NCI-H2196 (cell line): ENCODE results near the gene PIGT.
A peak's percentile ranks its signal among the peaks of the same experiment; 100 is the strongest.

Experiments
- DNase-seq: peaks from one replicate; lab custom pipeline; 2025; ENCODE audit not compliant: unreplicated experiment; lab: John Stamatoyannopoulos, UW

PIGT gene

DNA sequence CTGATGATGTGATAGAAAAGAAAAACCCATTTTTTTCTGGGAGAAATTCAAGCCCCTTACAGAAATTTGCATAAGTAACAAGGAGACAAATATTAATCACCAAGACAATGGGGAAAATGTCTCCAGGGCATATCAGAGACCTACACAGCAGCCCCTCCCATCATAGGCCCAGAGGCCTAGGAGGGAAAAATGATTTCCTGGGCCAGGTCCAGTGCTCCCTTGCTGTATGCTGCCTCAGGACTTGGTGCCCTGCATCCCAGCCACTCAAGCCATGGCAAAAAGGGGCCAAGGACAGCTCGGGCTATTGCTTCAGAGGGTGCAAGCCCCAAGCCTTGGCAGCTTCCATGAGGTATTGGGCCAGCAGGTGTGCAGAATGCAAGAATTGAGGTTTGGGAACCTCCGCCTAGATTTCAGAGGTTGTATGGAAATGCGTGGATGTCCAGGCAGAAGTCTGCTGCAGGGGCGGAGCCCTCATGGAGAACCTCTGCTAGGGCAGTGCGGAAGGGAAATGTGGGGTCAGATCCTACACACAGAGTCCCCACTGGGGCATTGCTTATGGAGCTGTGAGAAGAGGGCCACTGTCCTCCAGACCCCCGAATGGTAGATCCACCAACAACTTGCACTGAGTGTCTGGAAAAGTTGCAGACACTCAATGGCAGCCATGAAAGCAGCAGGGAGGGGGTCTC lies 15.5 kb upstream of the PIGT start:
- no peak for DNase-seq

DNA sequence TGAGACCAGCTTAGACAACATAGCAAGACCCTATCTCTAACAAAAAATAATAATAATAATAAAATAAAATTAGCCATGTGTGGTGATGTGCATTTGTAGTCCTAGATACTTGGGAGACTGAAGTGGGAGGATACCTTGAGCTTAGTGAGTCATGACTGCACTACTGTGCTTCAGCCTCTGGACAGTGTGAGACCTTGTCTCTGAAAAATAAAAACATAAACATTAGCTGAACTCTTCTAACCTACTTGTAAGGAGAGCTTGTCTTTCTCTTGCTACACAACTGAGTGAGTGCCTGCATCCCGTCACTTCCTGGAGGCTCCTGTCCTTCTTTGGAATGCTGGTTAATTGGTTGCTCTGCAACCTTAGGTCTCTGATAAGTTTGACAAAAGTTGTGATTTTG lies 13.0 kb upstream of the PIGT start:
- DNase-seq = no peak

GRCh38 chr20:45404438-45404837 lies 11.5 kb upstream of the PIGT start:
- no peak for DNase-seq

GRCh38 chr20:45405571-45406259 lies 10.2 kb upstream of the PIGT start:
- DNase-seq = no peak

- peak; percentile 40 for DNase-seq
These were observed 9.5 kb upstream of the PIGT start for GRCh38 chr20:45406260-45407066.

DNA sequence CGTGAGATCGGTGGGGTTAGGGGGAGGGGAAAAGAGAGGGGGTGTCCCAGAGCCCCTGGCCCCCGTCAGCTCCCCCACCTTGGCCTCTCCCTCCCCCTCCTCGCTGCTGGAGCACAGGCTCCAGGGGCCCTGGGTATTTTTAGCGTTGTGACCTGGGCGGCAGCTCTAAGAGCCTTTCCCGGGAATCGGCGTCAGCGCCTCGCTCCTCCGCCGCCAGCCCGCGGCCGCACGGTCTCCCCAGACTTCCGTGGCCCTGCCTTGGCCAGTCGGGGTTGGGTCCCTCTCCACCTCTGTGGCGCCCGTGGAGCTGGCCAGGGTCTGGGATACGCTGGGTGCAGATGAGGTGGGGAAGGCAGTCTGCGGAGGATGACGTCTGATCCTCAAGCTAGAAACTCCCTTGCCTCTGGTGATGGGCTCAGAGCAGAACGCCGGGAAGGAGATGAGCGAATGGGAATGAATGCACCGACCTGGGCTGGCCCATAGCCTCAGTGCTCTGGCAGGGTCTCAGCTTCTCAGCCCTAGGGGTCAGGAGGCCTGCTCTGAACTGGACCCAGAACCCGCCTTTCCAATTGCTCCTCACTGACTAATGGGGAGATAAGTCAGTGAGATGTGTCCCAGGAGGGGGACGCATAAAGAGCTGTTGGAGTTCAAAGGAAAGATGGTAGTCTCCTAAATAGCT lies 8.7 kb upstream of the PIGT start:
- no peak for DNase-seq

GRCh38 chr20:45407783-45408645 lies 7.9 kb upstream of the PIGT start, which contains the start of gene DBNDD2:
TSS of gene DBNDD2 (plus strand) at chr20:45408289. CDS start at chr20:45408468, 179 bp downstream.
- no peak for DNase-seq

DNA sequence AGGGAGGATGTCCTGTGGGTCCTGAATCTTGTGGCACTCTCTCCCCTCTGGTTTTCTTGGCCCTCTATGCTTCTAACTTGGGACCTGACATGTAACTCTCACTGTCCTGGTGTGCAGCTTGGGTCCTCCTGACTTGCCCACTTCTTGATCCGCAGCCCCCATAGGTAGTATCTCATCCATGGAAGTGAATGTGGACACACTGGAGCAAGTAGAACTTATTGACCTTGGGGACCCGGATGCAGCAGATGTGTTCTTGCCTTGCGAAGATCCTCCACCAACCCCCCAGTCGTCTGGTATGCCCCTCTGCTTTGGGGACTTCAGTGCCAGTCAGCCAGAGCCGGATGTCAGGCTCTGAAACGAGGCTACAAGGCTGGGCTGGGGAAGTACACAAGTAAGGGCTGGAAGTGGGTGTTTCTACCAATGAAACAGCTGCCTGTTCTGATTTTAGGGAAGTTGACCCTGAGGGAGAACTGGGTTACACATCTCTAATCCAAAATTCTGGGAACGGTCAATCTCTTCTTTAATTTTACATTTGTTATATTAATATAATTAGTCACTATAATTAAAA lies 7.2 kb upstream of the PIGT start:
- no peak for DNase-seq

- DNase-seq = no peak
These were observed 6.2 kb upstream of the PIGT start for GRCh38 chr20:45409521-45410272.

DNA sequence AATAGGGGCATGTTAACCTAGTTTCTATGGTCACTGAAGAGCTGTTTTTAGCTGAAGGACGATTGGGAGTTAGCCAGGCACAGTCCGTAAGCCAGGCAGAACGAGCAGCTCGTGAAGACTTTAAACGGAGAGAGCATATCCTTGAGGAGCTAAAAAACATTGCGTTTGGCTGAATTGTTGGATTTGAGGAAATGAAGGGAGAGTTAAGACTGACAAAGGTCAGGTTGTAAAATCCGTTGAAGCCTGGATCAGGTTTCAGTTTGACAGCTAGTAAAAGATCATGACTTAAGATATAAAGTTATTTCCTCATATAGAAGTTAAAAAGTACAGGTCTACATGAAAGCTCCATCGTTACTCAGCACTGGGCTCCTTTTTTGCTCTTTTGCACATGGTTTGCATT lies 5.1 kb upstream of the PIGT start:
- no peak for DNase-seq

DNA sequence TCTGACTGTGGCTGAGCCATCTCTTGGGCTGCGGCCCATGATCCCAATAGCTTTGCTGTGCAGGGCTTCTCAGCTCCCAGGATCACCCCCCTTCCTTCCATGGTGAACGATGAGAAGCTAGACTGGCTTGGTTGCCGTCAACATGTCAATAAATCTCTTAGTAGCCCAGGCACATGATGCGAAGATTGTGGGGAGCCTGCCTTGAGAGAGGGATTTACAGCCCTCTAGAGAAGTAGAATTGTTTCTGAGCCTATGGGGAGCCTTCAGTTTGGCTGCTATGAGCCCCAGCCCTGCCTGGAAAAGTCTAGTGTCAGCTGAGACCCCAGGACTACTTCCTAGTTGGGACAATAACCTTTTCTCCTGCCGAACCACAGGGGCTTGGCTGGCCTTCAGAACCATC lies 3.3 kb upstream of the PIGT start:
- no peak for DNase-seq

DNA sequence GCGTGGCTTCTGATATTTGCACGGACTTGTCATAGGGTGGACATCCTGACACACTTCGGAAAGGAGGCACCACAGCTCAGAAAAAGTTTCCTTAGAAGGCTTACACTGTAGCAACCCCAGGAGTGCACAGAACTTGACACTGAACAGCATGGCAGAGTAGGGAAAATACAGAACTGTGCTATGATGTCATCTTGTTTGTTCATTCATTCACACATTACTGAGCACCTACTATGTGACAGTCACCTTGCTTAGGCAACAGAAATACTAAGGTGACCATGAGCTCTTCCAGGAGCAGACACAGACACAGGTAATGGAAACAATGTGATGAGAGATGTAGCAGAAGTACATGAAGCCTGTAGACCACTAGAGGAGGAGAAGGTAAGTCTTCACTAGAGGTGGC lies 2.5 kb upstream of the PIGT start:
- no peak for DNase-seq

DNA sequence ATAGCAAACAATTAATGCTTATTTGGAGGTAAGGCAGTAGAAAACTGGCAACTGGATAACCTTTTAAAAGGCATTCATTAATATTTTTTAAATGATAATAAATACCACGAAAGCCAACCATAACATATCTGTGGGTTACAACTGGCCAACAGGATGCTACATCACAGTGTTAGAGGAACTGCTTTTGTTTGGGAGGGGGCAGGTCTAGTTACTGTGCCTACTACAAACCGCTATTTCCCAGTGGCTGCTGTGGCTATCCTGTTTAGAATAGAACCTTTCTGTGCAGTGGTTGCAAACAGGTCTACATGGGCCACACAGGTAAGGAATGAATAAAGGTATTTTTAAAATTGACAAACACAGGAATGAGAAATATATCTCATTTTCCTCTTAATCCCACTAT lies 976 bp downstream of the PIGT start:
- DNase-seq = no peak

DNA sequence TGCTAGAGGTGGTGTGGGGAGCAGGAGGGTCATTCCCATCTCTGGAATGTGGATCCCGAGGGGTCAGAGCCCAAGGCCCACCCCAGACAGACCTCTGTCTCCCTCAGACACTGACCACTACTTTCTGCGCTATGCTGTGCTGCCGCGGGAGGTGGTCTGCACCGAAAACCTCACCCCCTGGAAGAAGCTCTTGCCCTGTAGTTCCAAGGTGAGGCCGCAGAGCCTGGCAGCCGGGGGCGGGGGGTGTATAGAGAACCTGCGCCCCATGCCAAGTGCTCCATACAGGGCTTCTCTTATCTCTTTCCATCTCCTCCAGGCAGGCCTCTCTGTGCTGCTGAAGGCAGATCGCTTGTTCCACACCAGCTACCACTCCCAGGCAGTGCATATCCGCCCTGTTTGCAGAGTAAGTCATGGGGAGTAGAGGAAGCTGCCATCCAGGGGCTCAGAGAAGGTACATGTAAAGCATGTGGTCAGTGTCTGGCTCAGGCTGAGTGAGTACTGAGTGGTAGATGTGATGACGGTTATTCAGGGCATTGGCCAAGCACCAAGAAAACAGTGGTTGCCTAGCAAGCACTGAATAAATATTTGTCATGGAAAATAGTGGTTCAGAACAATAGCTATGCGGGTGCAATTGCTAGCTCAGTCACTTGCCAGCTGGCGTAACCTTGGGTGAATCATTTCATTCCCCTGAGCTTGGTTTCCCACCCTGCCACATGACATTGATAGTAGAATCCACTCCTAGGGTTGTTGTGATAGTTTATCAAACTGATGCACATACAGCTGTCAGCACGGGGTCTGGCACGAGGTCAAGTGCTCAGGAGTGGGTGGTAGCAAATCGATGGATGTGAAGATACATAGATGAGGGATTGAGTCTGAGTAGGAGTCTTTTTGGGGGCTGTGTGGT lies 3.5 kb downstream of the PIGT start:
- peak; percentile 96 for DNase-seq

- no peak for DNase-seq
These were observed 4.2 kb downstream of the PIGT start for GRCh38 chr20:45420125-45420524.

GRCh38 chr20:45423700-45424099 lies 7.8 kb downstream of the PIGT start:
- DNase-seq = no peak

- no peak for DNase-seq
These were observed 9.6 kb downstream of the PIGT start for GRCh38 chr20:45425561-45425960.

DNA sequence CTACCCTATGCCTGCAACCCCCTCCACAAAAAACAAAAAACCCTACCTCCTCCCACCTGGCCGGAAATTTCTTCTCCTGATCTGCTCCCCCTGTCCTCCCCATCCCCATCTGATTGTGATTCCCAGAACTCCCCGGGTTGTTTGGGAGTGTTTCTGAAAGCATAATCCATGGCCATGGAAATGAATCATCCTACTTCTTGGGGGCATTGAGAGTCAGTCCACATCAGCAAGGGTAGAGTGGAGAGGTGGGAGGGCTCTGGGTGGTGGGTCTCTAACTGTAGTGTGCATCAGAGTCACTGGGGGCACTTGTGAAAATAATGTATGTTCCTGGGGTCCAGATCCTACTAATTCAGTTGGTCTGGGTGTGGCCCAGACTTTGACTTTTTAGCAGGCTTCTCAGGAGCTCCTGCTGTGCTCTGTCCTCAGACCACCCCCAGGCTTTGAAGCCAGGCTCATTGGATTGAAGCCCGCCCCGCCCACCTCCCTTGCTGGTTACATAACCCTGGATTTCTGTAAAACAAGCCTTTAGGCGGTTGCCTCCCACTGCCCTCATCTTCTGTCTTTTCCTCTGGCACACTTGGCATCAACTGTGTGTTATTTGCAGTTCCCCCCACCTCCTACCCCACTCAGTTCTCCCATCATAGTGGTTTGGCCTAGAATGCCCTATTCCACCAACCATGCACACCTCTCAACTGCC lies 10.5 kb downstream of the PIGT start:
- no peak for DNase-seq
